ENCODE data around the gene TPSD1. TPM values are rescaled to one million over a fixed set of nuclear protein-coding genes. Genes with fewer than 3 reads are reported as not detected.

Gene TPSD1
- total and polyA plus RNA-seq, 2 donors (not counting 1 experiment from before 2014, with no cell fraction given), result not detected

DNA sequence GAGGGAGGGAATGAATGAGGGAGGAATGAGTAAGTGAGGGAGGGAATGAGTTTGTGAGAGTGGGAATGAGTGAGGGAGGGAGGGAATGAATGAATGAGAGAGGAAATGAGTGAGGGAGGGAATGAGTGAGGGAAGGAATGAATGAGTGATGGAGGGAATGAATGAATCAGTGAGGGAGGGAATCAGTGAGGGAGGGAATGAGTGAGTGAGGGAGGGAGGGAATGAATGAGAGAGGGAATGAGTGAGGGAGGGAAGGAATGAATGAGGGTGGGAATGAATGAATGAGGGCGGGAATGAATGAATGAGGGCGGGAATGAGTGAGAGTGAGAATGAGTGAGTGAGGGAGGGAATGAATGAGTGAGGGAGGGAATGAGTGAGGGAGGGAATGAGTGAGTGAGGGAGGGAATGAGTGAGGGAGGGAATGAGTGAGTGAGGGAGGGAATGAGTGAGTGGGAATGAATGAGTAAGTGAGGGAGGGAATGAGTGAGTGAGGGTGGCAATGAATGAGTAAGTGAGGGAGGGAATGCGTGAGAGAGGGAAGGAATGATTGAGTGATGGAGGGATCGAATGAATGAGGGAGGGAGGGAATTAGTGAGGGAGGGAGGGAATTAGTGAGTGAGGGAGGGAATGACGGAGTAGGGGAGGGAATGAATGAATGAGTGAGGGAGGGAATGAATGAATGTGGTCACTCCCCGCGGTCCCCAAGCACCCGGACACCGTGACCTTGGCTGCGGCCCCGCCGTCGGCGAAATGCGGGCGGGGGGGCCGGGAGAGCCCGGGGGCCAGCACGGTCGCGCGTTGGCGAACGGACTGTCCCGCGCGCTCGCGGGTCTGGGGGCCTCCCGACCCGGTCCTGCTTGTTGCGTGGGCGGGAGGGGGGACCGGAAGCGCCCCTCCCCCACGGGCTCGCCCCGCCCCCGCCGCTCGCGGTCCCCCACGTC lies 52.4 kb downstream of the TPSD1 start:
- H3K9me3 Mint-ChIP-seq (ENCODE audit: insufficient read depth), result no peaks in the 10 kb centered on the region
- Histone ChIP-seq H3K9me3 (ENCODE audit: control extremely low read depth in 1 of 3, control insufficient read depth in 2 of 3, insufficient read depth in 1 of 3, low read length in 2 of 3) (peaks cover 0 to 7% (median 0%) of the 10 kb centered on the region in 3 donors), H3K27ac (ENCODE audit: low read length in 2 of 2) (peak overlapping the region; percentile 99 to 100), H3K4me3 (ENCODE audit: control extremely low read depth in 1 of 5, extremely low read depth in 1 of 5, insufficient read depth in 1 of 5, low read depth in 2 of 5, low read length in 4 of 5) (peak overlapping the region in 4 of 5 experiments; percentile 63 to 75 (median 72)), H2AFZ (ENCODE audit: insufficient read depth, low read depth, low read length, poor library complexity, severe bottlenecking) (peak overlapping the region; percentile 99), H3K4me1 (ENCODE audit: control insufficient read depth in 2 of 2, insufficient read depth in 2 of 2, low read length in 2 of 2) (peaks cover 50 to 70% of the 10 kb centered on the region in 2 donors), H3K4me2 (replicated peaks; ENCODE audit: low read depth, low read length, poor library complexity, severe bottlenecking) (peak overlapping the region; percentile 91), H3K36me3 (replicated peaks in 1 of 2; ENCODE audit: control extremely low read depth in 1 of 2, control insufficient read depth in 1 of 2, extremely low read depth in 1 of 2, insufficient read depth in 2 of 2, low read length in 1 of 2) (peaks cover 0 to 16% of the 10 kb centered on the region in 2 experiments), H4K20me1 (ENCODE audit: control insufficient read depth, insufficient read depth, low read length, poor library complexity, severe bottlenecking) (peaks cover 34% of the 10 kb centered on the region), H3K27me3 (replicated peaks in 1 of 4; ENCODE audit: control extremely low read depth in 1 of 4, control insufficient read depth in 3 of 4, insufficient read depth in 4 of 4, low read length in 3 of 4) (no peaks in the 10 kb centered on the region), H3K79me2 (ENCODE audit: control insufficient read depth, insufficient read depth, low read length) (peaks cover 49% of the 10 kb centered on the region), H3K9ac (ENCODE audit: low read length) (peak overlapping the region; percentile 100)
- no peak for TF ChIP-seq EZH2 (IDR thresholded peaks at IDR 0.05; ENCODE audit: borderline replicate concordance, insufficient read depth, low read depth, low read length, poor library complexity, severe bottlenecking)
- TF ChIP-seq CTCF (IDR thresholded peaks at IDR 0.05), result no peak
- H3K4me1 Mint-ChIP-seq, result peaks cover 57% of the 10 kb centered on the region
- WGBS (ENCODE audit: insufficient coverage), result 6% methylated on average over 35 of the region's 43 CpGs
- ATAC-seq (ENCODE audit: low read depth) (no peak), DNase-seq (no peak)
- POLR2A ChIA-PET, result interaction anchor here (0.7 to 2.2 kb wide), 5 partner anchors 21 to 108 kb away, joined by 4 to 14 read pairs (median 8); no protein-coding TSS in a partner anchor
- peak overlapping the region; percentile 100 for H3K27ac Mint-ChIP-seq
- CTCF ChIA-PET, result no interaction called here
- intact Hi-C loops (cut with micrococcal nuclease), result loop anchor here (2.0 to 10.0 kb wide), 3 partner anchors 34 to 1716 kb away; partner anchors contain the start of genes HCFC1R1, THOC6, TNFRSF12A and UQCC4
- H3K27me3 Mint-ChIP-seq, result no peaks in the 10 kb centered on the region
- peak overlapping the region; percentile 91 for H3K4me3 Mint-ChIP-seq

Other genes with a start within 250 kb of the TPSD1 start
- gene SSTR5, start 183.3 kb upstream of the TPSD1 start, total RNA-seq, result not detected in 2 replicates
- not detected in 2 replicates for gene SSTR5, start 183.3 kb upstream of the TPSD1 start, polyA plus RNA-seq
- not detected in 2 replicates for gene C1QTNF8, start 159.8 kb upstream of the TPSD1 start, total RNA-seq
- not detected in 2 replicates for gene C1QTNF8, start 159.8 kb upstream of the TPSD1 start, polyA plus RNA-seq
- gene CACNA1H, start 103.0 kb upstream of the TPSD1 start, total RNA-seq, result 0.05 and 0.07 TPM in 2 replicates
- gene CACNA1H, start 103.0 kb upstream of the TPSD1 start, polyA plus RNA-seq, result 0.10 and 0.13 TPM in 2 replicates
- gene TPSG1, start 30.8 kb upstream of the TPSD1 start, total RNA-seq, result not detected in 2 replicates
- gene TPSG1, start 30.8 kb upstream of the TPSD1 start, polyA plus RNA-seq, result not detected in 2 replicates
- gene TPSB2, start 25.9 kb upstream of the TPSD1 start, total RNA-seq, result not detected in 2 replicates
- gene TPSB2, start 25.9 kb upstream of the TPSD1 start, polyA plus RNA-seq, result not detected in 2 replicates
- gene TPSAB1, start 15.4 kb upstream of the TPSD1 start, total RNA-seq, result not detected in 2 replicates
- not detected in 2 replicates for gene TPSAB1, start 15.4 kb upstream of the TPSD1 start, polyA plus RNA-seq
- gene UBE2I, start 53.6 kb downstream of the TPSD1 start, total RNA-seq, result 253 and 265 TPM in 2 replicates
- gene UBE2I, start 53.6 kb downstream of the TPSD1 start, polyA plus RNA-seq, result 152 and 219 TPM in 2 replicates
- gene BAIAP3, start 77.6 kb downstream of the TPSD1 start, total RNA-seq, result 130 TPM in 2 replicates
- 67.1 and 119 TPM in 2 replicates for gene BAIAP3, start 77.6 kb downstream of the TPSD1 start, polyA plus RNA-seq
- gene TSR3, start 95.8 kb downstream of the TPSD1 start, total RNA-seq, result 42.3 and 43.7 TPM in 2 replicates
- gene TSR3, start 95.8 kb downstream of the TPSD1 start, polyA plus RNA-seq, result 31.8 and 35.7 TPM in 2 replicates
- 69.1 and 76.0 TPM in 2 replicates for gene GNPTG, start 95.9 kb downstream of the TPSD1 start, total RNA-seq
- gene GNPTG, start 95.9 kb downstream of the TPSD1 start, polyA plus RNA-seq, result 96.4 and 109 TPM in 2 replicates
- gene UNKL, start 158.6 kb downstream of the TPSD1 start, total RNA-seq, result 178 and 189 TPM in 2 replicates
- gene UNKL, start 158.6 kb downstream of the TPSD1 start, polyA plus RNA-seq, result 53.9 and 62.7 TPM in 2 replicates
- gene UQCC4, start 164.7 kb downstream of the TPSD1 start, total RNA-seq, result 11.7 and 13.2 TPM in 2 replicates
- 27.6 and 31.0 TPM in 2 replicates for gene UQCC4, start 164.7 kb downstream of the TPSD1 start, polyA plus RNA-seq
- gene PERCC1, start 175.0 kb downstream of the TPSD1 start, total RNA-seq, result 0.34 and 0.64 TPM in 2 replicates
- 0.46 and 0.84 TPM in 2 replicates for gene PERCC1, start 175.0 kb downstream of the TPSD1 start, polyA plus RNA-seq
- 12.4 and 16.6 TPM in 2 replicates for gene CCDC154, start 188.5 kb downstream of the TPSD1 start, total RNA-seq
- 14.6 and 22.9 TPM in 2 replicates for gene CCDC154, start 188.5 kb downstream of the TPSD1 start, polyA plus RNA-seq
- gene CLCN7, start 219.0 kb downstream of the TPSD1 start, total RNA-seq, result 274 and 286 TPM in 2 replicates
- gene CLCN7, start 219.0 kb downstream of the TPSD1 start, polyA plus RNA-seq, result 215 and 280 TPM in 2 replicates
- gene PTX4, start 232.9 kb downstream of the TPSD1 start, total RNA-seq, result 0.22 TPM in 1 of 2 replicates, not detected in the other
- gene PTX4, start 232.9 kb downstream of the TPSD1 start, polyA plus RNA-seq, result 0.27 and 0.33 TPM in 2 replicates
- 81.9 and 88.4 TPM in 2 replicates for gene TELO2, start 237.3 kb downstream of the TPSD1 start, total RNA-seq
- 136 and 158 TPM in 2 replicates for gene TELO2, start 237.3 kb downstream of the TPSD1 start, polyA plus RNA-seq